ENCODE results near the gene AK8.

The AK8 gene

DNA sequence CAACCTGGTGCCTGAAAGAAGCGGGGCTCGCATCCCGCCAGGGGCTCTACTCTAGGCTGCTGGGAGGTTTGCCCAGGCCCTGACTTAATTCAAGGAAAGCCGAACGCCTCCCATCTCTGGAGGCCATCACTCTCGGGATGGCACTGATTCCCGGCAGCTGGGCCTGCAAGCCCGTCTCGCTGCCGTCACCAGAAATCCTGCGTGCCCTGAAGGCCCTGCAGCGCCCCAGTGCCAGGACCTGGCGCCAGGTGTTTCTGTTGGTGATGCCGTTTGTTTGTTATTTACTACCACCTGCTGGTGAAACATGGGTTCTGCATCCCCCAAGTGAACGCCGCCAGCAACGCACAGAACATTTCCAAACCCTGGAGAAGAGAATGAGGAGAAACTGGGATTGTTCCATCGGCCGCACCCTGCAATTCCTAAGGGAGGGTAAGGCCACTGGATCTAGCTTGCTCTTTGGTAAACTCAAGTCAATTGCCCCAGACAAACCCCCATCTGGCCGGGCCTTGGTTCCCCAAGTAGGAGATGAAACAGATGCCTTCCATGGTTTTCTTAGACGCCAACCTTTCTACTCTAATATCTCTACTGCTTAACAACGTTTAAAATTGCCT, 77.9 kb downstream of the AK8 start:
- Histone ChIP-seq H2BK12ac (ENCODE audit: low read length) (no peak overlapping the region), H3K27me3 (ENCODE audit: insufficient read depth, low read length) (no peaks in the 10 kb centered on the region), H3K36me3 (ENCODE audit: control insufficient read depth in 1 of 2, insufficient read depth in 2 of 2, low read length in 2 of 2) (no peaks in the 10 kb centered on the region), H2AFZ (ENCODE audit: insufficient read depth, low read length, poor library complexity) (no peak overlapping the region), H3K79me1 (ENCODE audit: low read length) (no peaks in the 10 kb centered on the region), H2BK120ac (ENCODE audit: insufficient read depth, low read length, poor library complexity) (no peak overlapping the region), H3K27ac (ENCODE audit: low read depth, low read length) (no peak overlapping the region), H3K9me3 (ENCODE audit: insufficient read depth, low read depth, low read length) (peaks cover 3% of the 10 kb centered on the region), H3K4me2 (ENCODE audit: low read length) (no peak overlapping the region), H3K9ac (ENCODE audit: low read length) (no peak overlapping the region), H2AK5ac (ENCODE audit: low read length) (no peak overlapping the region), H3K14ac (ENCODE audit: low read length) (no peak overlapping the region), H3K18ac (ENCODE audit: low read length) (no peak overlapping the region), H4K8ac (ENCODE audit: low read depth, low read length) (no peak overlapping the region), H3K4ac (ENCODE audit: low read depth, low read length) (no peak overlapping the region), H3K4me1 (ENCODE audit: control insufficient read depth in 1 of 2, insufficient read depth in 2 of 2, low read length in 2 of 2) (peaks cover 0 to 3% of the 10 kb centered on the region in 2 experiments), H2BK5ac (ENCODE audit: low read depth, low read length, poor library complexity) (no peak overlapping the region), H4K12ac (ENCODE audit: low read depth, low read length) (no peak overlapping the region), H3K4me3 (ENCODE audit: low read depth, low read length) (no peak overlapping the region), H3K23ac (ENCODE audit: low read length) (no peak overlapping the region), H4K91ac (ENCODE audit: low read depth, low read length) (no peak overlapping the region), H3K79me2 (ENCODE audit: control insufficient read depth, insufficient read depth, low read length, poor library complexity) (no peaks in the 10 kb centered on the region)
- peak; percentile 65 to 81 for DNase-seq
- WGBS (ENCODE audit: extremely low coverage, insufficient coverage, insufficient read length) = no CpG with 5 or more reads among the region's 22 CpGs

DNA sequence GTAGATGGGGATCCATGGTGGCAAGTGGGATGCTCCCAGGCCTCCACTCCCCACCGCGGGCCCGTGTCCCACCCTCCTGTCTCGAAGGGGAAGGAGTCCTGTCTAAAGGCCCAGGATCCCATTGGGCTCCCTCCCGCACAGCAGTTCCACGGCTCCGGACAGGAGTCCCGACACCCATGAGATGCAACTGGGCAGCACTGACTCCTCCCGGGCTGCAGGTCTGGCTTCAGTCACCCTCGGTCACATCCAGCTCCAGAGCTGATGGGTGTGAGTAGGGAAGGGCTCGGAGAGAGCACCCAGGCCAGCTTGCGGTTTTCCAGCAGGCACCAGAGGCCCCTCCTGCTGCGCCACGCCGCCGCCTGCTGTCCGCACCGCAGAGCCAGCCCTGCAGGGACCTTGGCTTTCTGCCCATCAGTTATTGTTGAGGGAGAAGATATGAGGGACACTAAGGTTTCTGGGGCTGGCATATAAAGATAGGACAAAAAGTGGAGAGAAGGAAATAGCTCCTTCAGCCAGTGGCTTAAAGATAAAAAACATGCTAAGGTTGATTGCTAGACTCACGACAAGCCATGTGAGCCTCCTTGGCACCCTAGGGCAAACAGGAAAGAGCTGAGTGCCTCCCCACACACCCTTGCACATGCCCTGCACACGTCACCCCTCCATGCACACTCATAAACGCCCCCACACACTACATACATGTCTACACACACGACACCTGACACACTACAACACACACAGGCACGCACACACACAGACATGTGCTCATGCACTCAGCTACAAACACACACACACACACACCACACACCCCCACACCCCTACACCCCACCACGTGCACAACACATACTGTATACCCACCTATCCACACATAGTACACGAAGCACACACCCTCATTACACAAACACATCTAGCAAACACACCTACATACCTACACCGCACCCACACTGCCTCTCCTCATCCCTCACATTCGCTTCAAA, 79.0 kb downstream of the AK8 start:
- H3K14ac ChIP-seq (ENCODE audit: low read length) = no peak overlapping the region
- no peaks in the 10 kb centered on the region for H3K79me1 ChIP-seq (ENCODE audit: low read length)
- no peak overlapping the region for H4K12ac ChIP-seq (ENCODE audit: low read depth, low read length)
- H4K8ac ChIP-seq (ENCODE audit: low read depth, low read length) = no peak overlapping the region
- no peak overlapping the region for H2BK120ac ChIP-seq (ENCODE audit: insufficient read depth, low read length, poor library complexity)
- no peaks in the 10 kb centered on the region for H3K36me3 ChIP-seq (ENCODE audit: control insufficient read depth in 1 of 2, insufficient read depth in 2 of 2, low read length in 2 of 2)
- no peaks in the 10 kb centered on the region for H3K27me3 ChIP-seq (ENCODE audit: insufficient read depth, low read length)
- H3K9me3 ChIP-seq (ENCODE audit: insufficient read depth, low read depth, low read length) = peaks cover 3% of the 10 kb centered on the region
- no peak overlapping the region for H4K91ac ChIP-seq (ENCODE audit: low read depth, low read length)
- H3K4me2 ChIP-seq (ENCODE audit: low read length) = no peak overlapping the region
- no peak overlapping the region for H3K18ac ChIP-seq (ENCODE audit: low read length)
- peak in 1 of 2 donors; percentile 7 for DNase-seq
- no peak overlapping the region for H2BK12ac ChIP-seq (ENCODE audit: low read length)
- H3K23ac ChIP-seq (ENCODE audit: low read length) = peak overlapping the region; percentile 20
- peak overlapping the region; percentile 55 for H3K4me3 ChIP-seq (ENCODE audit: low read depth, low read length)
- no peak overlapping the region for H2AFZ ChIP-seq (ENCODE audit: insufficient read depth, low read length, poor library complexity)
- no peak overlapping the region for H2AK5ac ChIP-seq (ENCODE audit: low read length)
- no peaks in the 10 kb centered on the region for H3K79me2 ChIP-seq (ENCODE audit: control insufficient read depth, insufficient read depth, low read length, poor library complexity)
- no peak overlapping the region for H2BK5ac ChIP-seq (ENCODE audit: low read depth, low read length, poor library complexity)
- no peak overlapping the region for H3K27ac ChIP-seq (ENCODE audit: low read depth, low read length)
- peak overlapping the region; percentile 7 for H3K9ac ChIP-seq (ENCODE audit: low read length)
- H3K4me1 ChIP-seq (ENCODE audit: control insufficient read depth in 1 of 2, insufficient read depth in 2 of 2, low read length in 2 of 2) = peaks cover 0 to 3% of the 10 kb centered on the region in 2 experiments
- no peak overlapping the region for H3K4ac ChIP-seq (ENCODE audit: low read depth, low read length)
- WGBS (ENCODE audit: extremely low coverage, insufficient coverage, insufficient read length) = 100% methylated on average over 1 of the region's 27 CpGs

DNA sequence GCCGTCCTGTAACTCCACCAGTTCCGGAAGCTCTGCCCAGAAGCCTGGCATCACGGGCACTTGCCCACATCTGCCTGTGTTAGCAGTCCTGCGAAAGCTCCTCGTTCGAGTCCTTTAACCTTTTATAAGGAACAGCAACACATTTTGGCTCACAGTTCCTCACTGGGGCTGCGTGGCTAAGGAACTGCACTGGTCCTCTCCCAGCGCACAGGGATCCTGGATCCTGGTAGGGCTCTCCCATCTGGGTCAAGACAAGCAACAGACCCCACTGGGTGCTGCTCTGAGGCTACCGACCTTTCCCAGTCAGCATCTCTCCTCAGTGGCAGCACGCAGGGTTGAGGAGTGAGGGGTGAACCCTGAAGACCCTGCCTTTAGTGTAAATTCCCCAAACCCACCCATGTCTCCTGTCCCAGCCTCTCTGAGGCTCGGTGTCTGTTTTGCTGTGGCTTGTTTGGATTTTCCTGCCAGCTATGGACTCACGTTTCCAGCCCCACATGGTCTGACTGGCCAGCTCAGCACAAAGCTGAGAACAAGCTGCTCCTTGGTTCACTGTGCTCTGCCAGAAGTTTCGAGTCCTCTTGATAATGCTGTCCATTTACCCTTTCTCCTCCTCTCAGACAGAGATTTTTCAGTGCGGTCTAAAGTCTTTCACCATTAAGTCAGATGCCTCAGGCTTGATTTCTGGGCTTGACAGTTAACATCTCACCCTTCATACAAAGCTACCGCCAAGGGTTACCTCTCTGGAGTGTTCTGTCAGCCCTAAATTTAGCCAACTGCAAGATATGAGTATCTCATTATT, 80.0 kb downstream of the AK8 start:
- Histone ChIP-seq H3K4ac (ENCODE audit: low read depth, low read length) (no peak overlapping the region), H3K27ac (ENCODE audit: low read depth, low read length) (no peak overlapping the region), H3K27me3 (ENCODE audit: insufficient read depth, low read length) (no peaks in the 10 kb centered on the region), H3K9ac (ENCODE audit: low read length) (no peak overlapping the region), H2AFZ (ENCODE audit: insufficient read depth, low read length, poor library complexity) (no peak overlapping the region), H2AK5ac (ENCODE audit: low read length) (no peak overlapping the region), H4K12ac (ENCODE audit: low read depth, low read length) (no peak overlapping the region), H3K4me3 (ENCODE audit: low read depth, low read length) (no peak overlapping the region), H3K4me1 (ENCODE audit: control insufficient read depth in 1 of 2, insufficient read depth in 2 of 2, low read length in 2 of 2) (peaks cover 0 to 3% of the 10 kb centered on the region in 2 experiments), H2BK5ac (ENCODE audit: low read depth, low read length, poor library complexity) (no peak overlapping the region), H2BK120ac (ENCODE audit: insufficient read depth, low read length, poor library complexity) (no peak overlapping the region), H3K18ac (ENCODE audit: low read length) (no peak overlapping the region), H3K79me1 (ENCODE audit: low read length) (no peaks in the 10 kb centered on the region), H3K79me2 (ENCODE audit: control insufficient read depth, insufficient read depth, low read length, poor library complexity) (no peaks in the 10 kb centered on the region), H2BK12ac (ENCODE audit: low read length) (no peak overlapping the region), H3K23ac (ENCODE audit: low read length) (no peak overlapping the region), H3K14ac (ENCODE audit: low read length) (no peak overlapping the region), H3K36me3 (ENCODE audit: control insufficient read depth in 1 of 2, insufficient read depth in 2 of 2, low read length in 2 of 2) (no peaks in the 10 kb centered on the region), H3K9me3 (ENCODE audit: insufficient read depth, low read depth, low read length) (peaks cover 3% of the 10 kb centered on the region), H3K4me2 (ENCODE audit: low read length) (no peak overlapping the region), H4K8ac (ENCODE audit: low read depth, low read length) (no peak overlapping the region), H4K91ac (ENCODE audit: low read depth, low read length) (no peak overlapping the region)
- no peak for DNase-seq
- WGBS (ENCODE audit: extremely low coverage, insufficient coverage, insufficient read length) = no CpG with 5 or more reads among the region's 15 CpGs

DNA sequence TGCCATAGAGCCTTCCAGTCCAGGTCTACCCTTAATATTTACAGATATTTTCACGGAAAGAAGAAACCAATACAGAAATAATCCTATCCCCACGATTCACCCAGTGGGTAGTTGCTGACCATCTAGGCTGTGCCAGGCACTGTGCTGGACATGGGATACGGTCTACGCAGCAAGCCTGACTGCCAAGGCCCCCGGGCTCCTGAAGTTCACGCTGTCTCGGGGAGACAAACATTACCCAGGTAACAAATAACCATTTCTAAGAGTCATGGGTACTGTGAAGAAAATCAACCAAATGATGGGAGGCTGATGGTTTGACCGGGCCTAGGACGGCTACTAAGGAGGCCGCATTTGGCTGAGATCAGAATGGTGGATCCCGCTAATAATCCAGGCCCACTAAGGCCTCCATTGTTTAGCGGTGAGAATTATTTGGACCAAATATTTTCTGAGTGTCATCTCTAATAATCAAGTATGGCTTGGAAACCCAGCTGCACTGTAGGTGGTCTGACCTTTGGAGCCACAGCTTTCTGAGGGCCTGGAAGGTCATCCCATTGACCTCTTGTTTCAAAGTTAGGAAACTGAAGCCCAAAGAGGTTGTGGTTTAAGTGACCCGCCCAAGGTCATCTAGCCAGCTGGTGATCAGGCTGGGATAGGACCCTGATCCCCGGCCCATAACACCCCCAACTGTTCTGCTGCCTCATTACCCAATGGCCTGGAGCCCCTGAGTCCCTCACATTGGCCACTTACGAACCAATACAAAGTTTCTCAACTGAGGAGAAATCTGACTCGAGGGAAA, 82.4 kb downstream of the AK8 start:
- Histone ChIP-seq H2AFZ (ENCODE audit: insufficient read depth, low read length, poor library complexity) (no peak overlapping the region), H4K91ac (ENCODE audit: low read depth, low read length) (no peak overlapping the region), H4K8ac (ENCODE audit: low read depth, low read length) (no peak overlapping the region), H3K79me1 (ENCODE audit: low read length) (no peaks in the 10 kb centered on the region), H3K9ac (ENCODE audit: low read length) (no peak overlapping the region), H3K18ac (ENCODE audit: low read length) (no peak overlapping the region), H3K36me3 (ENCODE audit: control insufficient read depth in 1 of 2, insufficient read depth in 2 of 2, low read length in 2 of 2) (no peaks in the 10 kb centered on the region), H2BK5ac (ENCODE audit: low read depth, low read length, poor library complexity) (no peak overlapping the region), H3K27ac (ENCODE audit: low read depth, low read length) (no peak overlapping the region), H2BK12ac (ENCODE audit: low read length) (no peak overlapping the region), H3K4me2 (ENCODE audit: low read length) (no peak overlapping the region), H3K4ac (ENCODE audit: low read depth, low read length) (no peak overlapping the region), H2AK5ac (ENCODE audit: low read length) (no peak overlapping the region), H3K4me3 (ENCODE audit: low read depth, low read length) (no peak overlapping the region), H2BK120ac (ENCODE audit: insufficient read depth, low read length, poor library complexity) (no peak overlapping the region), H3K4me1 (ENCODE audit: control insufficient read depth in 1 of 2, insufficient read depth in 2 of 2, low read length in 2 of 2) (peaks cover 0 to 3% of the 10 kb centered on the region in 2 experiments), H3K23ac (ENCODE audit: low read length) (no peak overlapping the region), H4K12ac (ENCODE audit: low read depth, low read length) (no peak overlapping the region), H3K9me3 (ENCODE audit: insufficient read depth, low read depth, low read length) (peaks cover 7% of the 10 kb centered on the region), H3K14ac (ENCODE audit: low read length) (no peak overlapping the region), H3K79me2 (ENCODE audit: control insufficient read depth, insufficient read depth, low read length, poor library complexity) (no peaks in the 10 kb centered on the region), H3K27me3 (ENCODE audit: insufficient read depth, low read length) (no peaks in the 10 kb centered on the region)
- DNase-seq = no peak
- no CpG with 5 or more reads among the region's 16 CpGs for WGBS (ENCODE audit: extremely low coverage, insufficient coverage, insufficient read length)
